CD8-positive, alpha-beta memory T cell (primary cell): ENCODE results near the gene NOL4L. TPM values are rescaled to one million over a fixed set of nuclear protein-coding genes. Genes with fewer than 3 reads are reported as not detected.
A peak's percentile ranks its signal among the peaks of the same experiment; 100 is the strongest.
"Not testable (repeated sequence)": the region's sequence is repeated elsewhere in the genome, so short reads cannot be mapped to it uniquely, and the experiment has no call there.

Experiments
- CTCF ChIA-PET: fragments of 350-600 bp; sonication (Branson Sonifier 250); formaldehyde crosslinking; loops from one replicate; lab custom pipeline; 2021; ENCODE audit warnings: antibody characterized with exemption; lab: Charles Lee
- POLR2A ChIA-PET: fragments of 350-600 bp; sonication (Branson Sonifier 250); formaldehyde crosslinking; loops from one replicate; lab custom pipeline; 2021; ENCODE audit warnings: antibody characterized with exemption; lab: Charles Lee
- DNase-seq, 5 donors: peaks; one replicate each; pipeline versions ENCODE4 v3.0.0 to v3.0.0-alpha.2; 2020 to 2022; ENCODE audit warnings: mixed read lengths in 1 of 5
- H3K27ac ChIP-seq: one replicate; pipeline ENCODE4 v1.7.0; 2013; ENCODE audit warnings: low read depth, mild to moderate bottlenecking, low read length, moderate library complexity
- H3K27me3 ChIP-seq: 2 replicates; pipeline ENCODE4 v1.7.0; 2013; ENCODE audit warnings: low read length, mild to moderate bottlenecking; ENCODE audit not compliant: insufficient read depth, poor library complexity, severe bottlenecking
- H3K36me3 ChIP-seq: 2 replicates; pipeline ENCODE4 v1.7.0; 2013; ENCODE audit warnings: mild to moderate bottlenecking, low read length, moderate library complexity; ENCODE audit not compliant: insufficient read depth
- H3K4me1 ChIP-seq: 2 replicates; pipeline ENCODE4 v1.7.0; 2013; ENCODE audit warnings: mild to moderate bottlenecking, low read length, moderate library complexity; ENCODE audit not compliant: insufficient read depth
- H3K4me3 ChIP-seq: 2 replicates; pipeline ENCODE4 v1.7.0; 2013; ENCODE audit warnings: mild to moderate bottlenecking, low read length
- H3K9me3 ChIP-seq: 2 replicates; pipeline ENCODE4 v1.7.0; 2013; ENCODE audit warnings: mild to moderate bottlenecking, low read length
- H3K27ac Mint-ChIP-seq, 8 donors: one replicate each; pipeline ENCODE4 v1.8.0; 2020 to 2021; ENCODE audit warnings: mixed read lengths in 8 of 8, mild to moderate bottlenecking in 6 of 8, inconsistent platforms in 3 of 8, moderate library complexity in 3 of 8
- H3K27me3 Mint-ChIP-seq, 2 donors: one replicate each; pipeline ENCODE4 v1.8.0; 2020 to 2021; ENCODE audit warnings: mixed read lengths in 2 of 2, mild to moderate bottlenecking in 1 of 2, moderate library complexity in 1 of 2
- H3K36me3 Mint-ChIP-seq, 3 donors: one replicate each; pipeline ENCODE4 v1.8.0; 2020 to 2021; ENCODE audit warnings: mixed read lengths in 3 of 3, inconsistent platforms in 1 of 3, mild to moderate bottlenecking in 1 of 3
- H3K4me1 Mint-ChIP-seq, 3 donors: one replicate each; pipeline ENCODE4 v1.8.0; 2020 to 2021; ENCODE audit warnings: mixed read lengths in 3 of 3, inconsistent platforms in 1 of 3, mild to moderate bottlenecking in 1 of 3
- H3K4me3 Mint-ChIP-seq, 7 donors: one replicate each; pipeline ENCODE4 v1.8.0; 2020 to 2021; ENCODE audit warnings: mixed read lengths in 7 of 7, mild to moderate bottlenecking in 6 of 7, moderate library complexity in 4 of 7, inconsistent platforms in 2 of 7
- H3K9me3 Mint-ChIP-seq, 5 donors: one replicate each; pipeline ENCODE4 v1.8.0; 2020 to 2022; ENCODE audit warnings: mixed read lengths in 5 of 5, mild to moderate bottlenecking in 3 of 5, moderate library complexity in 2 of 5, inconsistent platforms in 1 of 5
- polyA plus RNA-seq: library from polyadenylated mRNA; unstranded; fragments of 300-500 nt; fragmentation: Illumina TruSeq; gene quantifications from one replicate; pipeline ENCODE4 v1.2.3, GENCODE V29; 2021
- total RNA-seq, 2 experiments: library from RNA; stranded (reverse); gene quantifications; one replicate each; pipeline ENCODE4 v1.2.3, GENCODE V29; 2021

NOL4L gene
- total and polyA plus RNA-seq, 3 experiments from 2014 or later, result 15.4 to 19.8 (median 15.8) TPM

- Histone ChIP-seq H3K9me3 (no peaks in the 10 kb centered on the region), H3K27ac (no peak overlapping the region), H3K36me3 (no peaks in the 10 kb centered on the region), H3K4me3 (no peak overlapping the region), H3K4me1 (no peaks in the 10 kb centered on the region), H3K27me3 (no peaks in the 10 kb centered on the region)
- DNase-seq, result no peak
- POLR2A ChIA-PET, result no interaction called here
- CTCF ChIA-PET, result interaction anchor here (0.9 to 2.0 kb wide), 2 partner anchors 55 to 76 kb away, joined by 3 to 9 read pairs; no protein-coding TSS in a partner anchor
- H3K4me1 Mint-ChIP-seq, result peaks cover 0 to 8% (median 2%) of the 10 kb centered on the region in 3 donors
- H3K27ac Mint-ChIP-seq, result peak overlapping the region in 2 of 8 donors; percentile 68 to 71
- no peak overlapping the region for H3K4me3 Mint-ChIP-seq
- no peaks in the 10 kb centered on the region for H3K27me3 Mint-ChIP-seq
- H3K36me3 Mint-ChIP-seq, result no peaks in the 10 kb centered on the region
- H3K9me3 Mint-ChIP-seq, result no peaks in the 10 kb centered on the region
Measured at GRCh38 chr20:32597714-32598113, 12.6 kb upstream of the NOL4L start.

GRCh38 chr20:32596681-32597252, 11.6 kb upstream of the NOL4L start:
- no peak for DNase-seq
- Mint-ChIP-seq H3K4me3 (no peak overlapping the region), H3K27ac (peak overlapping the region in 1 of 8 donors; percentile 38), H3K9me3 (no peaks in the 10 kb centered on the region), H3K36me3 (no peaks in the 10 kb centered on the region), H3K27me3 (no peaks in the 10 kb centered on the region), H3K4me1 (peaks cover 0 to 8% (median 2%) of the 10 kb centered on the region in 3 donors)
- H3K27me3 ChIP-seq, result no peaks in the 10 kb centered on the region
- H3K9me3 ChIP-seq, result no peaks in the 10 kb centered on the region
- no peak overlapping the region for H3K4me3 ChIP-seq
- H3K36me3 ChIP-seq, result no peaks in the 10 kb centered on the region
- ChIA-PET CTCF (interaction anchor here (2.0 kb wide), 1 partner anchor 75 kb away, joined by 9 read pairs; no protein-coding TSS in a partner anchor), POLR2A (no interaction called here)
- no peak overlapping the region for H3K27ac ChIP-seq
- H3K4me1 ChIP-seq, result no peaks in the 10 kb centered on the region

GRCh38 chr20:32595143-32595542, 10.0 kb upstream of the NOL4L start:
- no peaks in the 10 kb centered on the region for H3K27me3 ChIP-seq

GRCh38 chr20:32594669-32595068, 9.5 kb upstream of the NOL4L start:
- DNase-seq, H3K27me3 Mint-ChIP-seq, H3K27ac ChIP-seq, H3K4me1 Mint-ChIP-seq, H3K4me3 Mint-ChIP-seq, CTCF ChIA-PET, H3K4me1 ChIP-seq, H3K27me3 ChIP-seq, H3K9me3 Mint-ChIP-seq, H3K36me3 Mint-ChIP-seq, H3K4me3 ChIP-seq, H3K36me3 ChIP-seq, H3K9me3 ChIP-seq, POLR2A ChIA-PET: not testable (repeated sequence)
- peak overlapping the region in 1 of 8 donors; percentile 52 for H3K27ac Mint-ChIP-seq

More at GRCh38 chr20:32595143-32595542, 10.0 kb upstream of the NOL4L start:
- CTCF ChIA-PET, result no interaction called here
- Mint-ChIP-seq H3K4me1 (peaks cover 0 to 8% (median 2%) of the 10 kb centered on the region in 3 donors), H3K27me3 (no peaks in the 10 kb centered on the region), H3K27ac (peak overlapping the region in 3 of 8 donors; percentile 2 to 39 (median 31)), H3K4me3 (no peak overlapping the region), H3K9me3 (no peaks in the 10 kb centered on the region), H3K36me3 (no peaks in the 10 kb centered on the region)
- Histone ChIP-seq H3K4me1 (no peaks in the 10 kb centered on the region), H3K9me3 (no peaks in the 10 kb centered on the region), H3K36me3 (no peaks in the 10 kb centered on the region), H3K4me3 (no peak overlapping the region), H3K27ac (no peak overlapping the region)
- DNase-seq, result no peak
- POLR2A ChIA-PET, result no interaction called here

- Mint-ChIP-seq H3K36me3 (no peaks in the 10 kb centered on the region), H3K4me3 (no peak overlapping the region), H3K27ac (peak overlapping the region in 1 of 8 donors; percentile 52), H3K27me3 (peaks cover 0 to 2% of the 10 kb centered on the region in 2 donors), H3K4me1 (peaks cover 0 to 8% (median 2%) of the 10 kb centered on the region in 3 donors), H3K9me3 (no peaks in the 10 kb centered on the region)
- H3K9me3 ChIP-seq, result no peaks in the 10 kb centered on the region
- CTCF ChIA-PET, result no interaction called here
- POLR2A ChIA-PET, result no interaction called here
- no peak for DNase-seq
- no peak overlapping the region for H3K27ac ChIP-seq
- no peaks in the 10 kb centered on the region for H3K27me3 ChIP-seq
- H3K36me3 ChIP-seq, result no peaks in the 10 kb centered on the region
- H3K4me3 ChIP-seq, result no peak overlapping the region
- no peaks in the 10 kb centered on the region for H3K4me1 ChIP-seq
Measured at GRCh38 chr20:32594204-32594603, 9.1 kb upstream of the NOL4L start.

- ChIA-PET CTCF (interaction anchor here (1.7 kb wide), 1 partner anchor 53 kb away, joined by 4 read pairs; no protein-coding TSS in a partner anchor), POLR2A (interaction anchor here (0.6 to 1.2 kb wide), 2 partner anchors 56 to 1041 kb away, joined by 3 to 5 read pairs; no protein-coding TSS in a partner anchor)
- not testable (repeated sequence) for H3K27ac Mint-ChIP-seq, H3K27ac ChIP-seq, DNase-seq, H3K4me1 ChIP-seq, H3K4me3 Mint-ChIP-seq, H3K4me3 ChIP-seq, H3K4me1 Mint-ChIP-seq, H3K9me3 ChIP-seq, H3K9me3 Mint-ChIP-seq, H3K27me3 ChIP-seq, H3K36me3 ChIP-seq, H3K36me3 Mint-ChIP-seq, H3K27me3 Mint-ChIP-seq
Measured at GRCh38 chr20:32592616-32593015, 7.5 kb upstream of the NOL4L start.

GRCh38 chr20:32592022-32592421, 6.9 kb upstream of the NOL4L start:
- H3K36me3 Mint-ChIP-seq, result no peaks in the 10 kb centered on the region
- no peak overlapping the region for H3K27ac ChIP-seq
- H3K27me3 ChIP-seq, result no peaks in the 10 kb centered on the region
- CTCF ChIA-PET, result interaction anchor here (1.7 kb wide), 1 partner anchor 53 kb away, joined by 4 read pairs; no protein-coding TSS in a partner anchor
- no peak overlapping the region for H3K27ac Mint-ChIP-seq
- peaks cover 1% of the 10 kb centered on the region for H3K4me1 ChIP-seq
- POLR2A ChIA-PET, result interaction anchor here (1.2 kb wide), 1 partner anchor 56 kb away, joined by 3 read pairs; no protein-coding TSS in a partner anchor
- H3K9me3 Mint-ChIP-seq, result no peaks in the 10 kb centered on the region
- no peak overlapping the region for H3K4me3 ChIP-seq
- no peaks in the 10 kb centered on the region for H3K36me3 ChIP-seq
- H3K4me3 Mint-ChIP-seq, result no peak overlapping the region
- DNase-seq, result no peak
- H3K4me1 Mint-ChIP-seq, result peaks cover 8 to 12% (median 10%) of the 10 kb centered on the region in 3 donors
- no peaks in the 10 kb centered on the region for H3K9me3 ChIP-seq
- peaks cover 0 to 2% of the 10 kb centered on the region in 2 donors for H3K27me3 Mint-ChIP-seq

- Mint-ChIP-seq H3K9me3 (no peaks in the 10 kb centered on the region), H3K27ac (peak overlapping the region in 2 of 8 donors; percentile 42 to 43), H3K4me3 (peak overlapping the region in 1 of 7 donors; percentile 26), H3K36me3 (peaks cover 0 to 2% (median 0%) of the 10 kb centered on the region in 3 donors), H3K4me1 (peaks cover 19 to 24% (median 22%) of the 10 kb centered on the region in 3 donors), H3K27me3 (peaks cover 0 to 6% of the 10 kb centered on the region in 2 donors)
- Histone ChIP-seq H3K4me1 (peaks cover 14% of the 10 kb centered on the region), H3K27me3 (no peaks in the 10 kb centered on the region), H3K27ac (no peak overlapping the region), H3K4me3 (no peak overlapping the region), H3K36me3 (no peaks in the 10 kb centered on the region), H3K9me3 (no peaks in the 10 kb centered on the region)
- DNase-seq, result no peak
- POLR2A ChIA-PET, result no interaction called here
- CTCF ChIA-PET, result interaction anchor here (1.9 kb wide), 1 partner anchor 67 kb away, joined by 7 read pairs; no protein-coding TSS in a partner anchor
Measured at GRCh38 chr20:32589769-32590168, 4.6 kb upstream of the NOL4L start.
